RKO (cell line): ENCODE measurements around the gene PACSIN1.

Experiments used
- DNase-seq: peaks from one replicate; pipeline ENCODE4 v3.0.0-alpha.2; 2016; ENCODE audit warnings: low spot score

PACSIN1 gene

GRCh38 chr6:34465531-34466241, at the start of gene PACSIN1:
TSS of gene PACSIN1 (plus strand) at chr6:34466076. CDS start at chr6:34526306, 60,230 bp downstream.
- no peak for DNase-seq

- DNase-seq = no peak
Measured at GRCh38 chr6:34416877-34417371, 49.0 kb upstream of the PACSIN1 start.

GRCh38 chr6:34418367-34418766, 47.5 kb upstream of the PACSIN1 start:
- no peak for DNase-seq

- peak; percentile 82 for DNase-seq
Measured at GRCh38 chr6:34423254-34423653, 42.6 kb upstream of the PACSIN1 start.

- DNase-seq = peak; percentile 36
Measured at GRCh38 chr6:34424200-34425131, 41.4 kb upstream of the PACSIN1 start.

GRCh38 chr6:34425132-34425497, 40.8 kb upstream of the PACSIN1 start:
- peak; percentile 38 for DNase-seq

- peak; percentile 94 for DNase-seq
Measured at GRCh38 chr6:34425498-34426410, 40.1 kb upstream of the PACSIN1 start, which contains the start of gene RPS10. TSS of gene RPS10 (minus strand) at chr6:34426069. CDS start at chr6:34425221, 848 bp downstream.

- DNase-seq = no peak
Measured at GRCh38 chr6:34435916-34436315, 30.0 kb upstream of the PACSIN1 start.

GRCh38 chr6:34436803-34437643, 28.9 kb upstream of the PACSIN1 start:
- DNase-seq = no peak

GRCh38 chr6:34437644-34437970, 28.3 kb upstream of the PACSIN1 start:
- no peak for DNase-seq

- no peak for DNase-seq
Measured at GRCh38 chr6:34438705-34439104, 27.2 kb upstream of the PACSIN1 start.

GRCh38 chr6:34439442-34439841, 26.4 kb upstream of the PACSIN1 start:
- no peak for DNase-seq

- DNase-seq = no peak
Measured at GRCh38 chr6:34441526-34441925, 24.4 kb upstream of the PACSIN1 start.

- DNase-seq = no peak
Measured at GRCh38 chr6:34445313-34445860, 20.5 kb upstream of the PACSIN1 start.

GRCh38 chr6:34447386-34447785, 18.5 kb upstream of the PACSIN1 start:
- DNase-seq = no peak

- no peak for DNase-seq
Measured at GRCh38 chr6:34447910-34448309, 18.0 kb upstream of the PACSIN1 start.

GRCh38 chr6:34451192-34451591, 14.7 kb upstream of the PACSIN1 start:
- no peak for DNase-seq

GRCh38 chr6:34455831-34456230, 10.0 kb upstream of the PACSIN1 start:
- DNase-seq = no peak

GRCh38 chr6:34457382-34457741, 8.5 kb upstream of the PACSIN1 start:
- DNase-seq = no peak
